Occipital lobe (tissue), 2 donors: ENCODE results near the gene CEP68. TPM values are rescaled to one million over a fixed set of nuclear protein-coding genes. Genes with fewer than 3 reads are reported as not detected.

ENCODE experiments used
- DNase-seq: peaks from one replicate; lab custom pipeline; 2025; lab: John Stamatoyannopoulos, UW
- total RNA-seq: library from RNA; depleted of rRNA; stranded (reverse); fragments of >200 nt; gene quantifications from one replicate; pipeline ENCODE4 v1.2.3, GENCODE V29; 2014

The CEP68 gene
- total RNA-seq, 1 donor from 2014 or later: 48.2 TPM

DNA sequence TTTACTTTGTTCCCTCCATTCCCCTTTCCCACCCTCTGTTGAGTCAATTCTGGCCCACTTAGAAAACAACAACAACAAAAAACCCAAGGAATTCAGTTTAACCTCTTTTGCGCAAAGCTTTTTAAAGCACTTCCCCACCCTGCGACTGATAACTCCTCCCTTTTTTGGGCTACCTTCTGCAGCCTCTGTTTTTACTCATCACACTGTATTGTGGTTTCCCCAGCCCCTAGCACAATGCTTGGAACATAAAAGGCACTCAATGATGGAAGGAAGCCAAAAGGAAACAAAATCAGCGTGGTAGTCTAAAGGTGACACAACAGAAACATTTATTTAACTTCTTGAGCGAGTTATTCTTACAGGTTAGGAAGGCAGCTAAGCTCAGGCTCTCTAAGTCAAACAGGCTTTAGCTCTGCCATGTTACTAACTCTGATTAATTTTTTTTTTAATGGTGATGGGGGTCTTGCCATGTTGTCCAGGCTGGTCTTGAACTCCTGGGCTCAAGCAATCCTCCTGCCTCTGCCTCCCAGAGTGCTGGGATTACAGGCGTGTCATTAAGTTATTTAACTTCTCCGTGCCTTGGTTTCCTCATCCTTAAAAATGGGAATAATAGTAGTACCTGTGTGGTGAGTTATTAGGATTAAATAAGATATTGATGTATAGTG is 1.3 kb downstream of the CEP68 start:
- no peak for DNase-seq

DNA sequence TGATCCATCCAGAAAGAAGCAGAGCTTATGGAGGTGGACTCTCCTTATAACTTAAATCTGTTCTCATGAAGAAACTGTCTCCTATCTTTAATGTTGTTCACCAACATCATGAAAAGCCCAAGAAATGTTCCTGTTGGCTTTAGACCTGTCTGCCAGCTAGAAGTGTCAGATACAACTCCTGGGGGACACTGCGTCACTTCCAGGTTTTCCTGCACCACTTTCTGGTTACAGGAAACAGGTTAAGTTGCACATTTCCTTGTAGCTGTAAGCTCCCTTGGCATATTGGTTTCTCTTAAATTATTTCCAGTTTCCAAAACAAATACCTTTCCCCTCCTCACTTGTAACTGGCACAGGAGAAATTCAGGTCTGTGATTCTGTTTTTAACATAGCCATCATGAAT is 2.9 kb downstream of the CEP68 start:
- no peak for DNase-seq

DNA sequence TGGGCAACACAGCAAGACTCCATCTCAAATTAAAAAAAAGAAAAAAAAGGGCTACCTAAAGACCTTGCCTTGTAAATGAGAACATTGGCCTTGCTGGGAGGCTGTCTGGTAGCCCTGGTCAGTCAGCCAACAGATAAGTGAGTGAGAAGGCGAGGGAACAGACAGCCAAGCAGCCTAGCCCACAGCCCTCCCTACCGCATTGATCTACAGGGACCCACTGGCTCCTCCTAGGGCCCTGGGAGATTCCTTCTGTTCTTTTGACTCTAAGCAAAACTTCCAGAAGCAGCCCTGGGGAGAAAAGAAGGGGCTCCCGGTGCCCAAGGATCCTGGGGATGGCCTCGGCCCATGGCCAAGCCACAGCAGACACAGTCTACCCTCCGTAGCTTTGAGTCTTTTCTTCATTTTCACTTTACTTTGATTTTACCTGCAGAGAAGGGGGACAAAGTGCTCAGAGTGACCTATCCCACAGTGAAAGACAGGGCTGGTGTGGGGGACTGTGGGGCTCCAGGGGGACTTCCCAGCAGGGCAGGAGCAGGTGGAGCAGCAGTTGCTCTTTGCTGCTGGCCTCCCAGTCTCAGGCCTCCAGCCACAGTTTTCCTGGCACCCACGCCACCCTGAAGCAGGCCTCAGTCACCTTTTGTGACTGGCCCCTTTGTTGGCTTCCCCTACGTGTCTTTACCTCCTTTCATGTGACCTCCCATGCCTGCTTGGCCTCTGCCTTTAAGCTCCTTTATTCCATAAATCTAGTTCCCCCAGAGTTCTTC is 5.1 kb downstream of the CEP68 start:
- DNase-seq: no peak

DNA sequence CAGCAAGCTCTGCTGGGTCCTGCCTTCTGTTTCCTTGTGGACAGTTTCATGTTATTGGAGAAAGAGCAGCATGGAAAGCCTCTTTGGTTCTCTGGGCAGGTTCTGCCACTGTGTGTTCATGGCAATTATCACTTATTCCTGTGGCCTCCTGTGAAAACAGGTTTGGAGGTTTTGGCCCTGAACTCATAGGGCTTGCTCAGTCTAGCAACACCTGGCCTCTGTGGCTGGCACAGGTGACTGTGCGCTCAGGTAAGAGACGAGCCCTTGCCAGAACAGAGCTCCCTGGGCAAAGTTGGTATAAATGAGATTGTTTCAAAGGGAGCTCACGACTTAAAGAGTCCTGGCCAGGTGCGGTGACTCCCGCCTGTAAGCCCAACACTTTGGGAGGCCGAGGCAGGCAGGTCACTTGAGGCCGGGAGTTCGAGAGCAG is 5.7 kb downstream of the CEP68 start:
- DNase-seq: no peak

DNA sequence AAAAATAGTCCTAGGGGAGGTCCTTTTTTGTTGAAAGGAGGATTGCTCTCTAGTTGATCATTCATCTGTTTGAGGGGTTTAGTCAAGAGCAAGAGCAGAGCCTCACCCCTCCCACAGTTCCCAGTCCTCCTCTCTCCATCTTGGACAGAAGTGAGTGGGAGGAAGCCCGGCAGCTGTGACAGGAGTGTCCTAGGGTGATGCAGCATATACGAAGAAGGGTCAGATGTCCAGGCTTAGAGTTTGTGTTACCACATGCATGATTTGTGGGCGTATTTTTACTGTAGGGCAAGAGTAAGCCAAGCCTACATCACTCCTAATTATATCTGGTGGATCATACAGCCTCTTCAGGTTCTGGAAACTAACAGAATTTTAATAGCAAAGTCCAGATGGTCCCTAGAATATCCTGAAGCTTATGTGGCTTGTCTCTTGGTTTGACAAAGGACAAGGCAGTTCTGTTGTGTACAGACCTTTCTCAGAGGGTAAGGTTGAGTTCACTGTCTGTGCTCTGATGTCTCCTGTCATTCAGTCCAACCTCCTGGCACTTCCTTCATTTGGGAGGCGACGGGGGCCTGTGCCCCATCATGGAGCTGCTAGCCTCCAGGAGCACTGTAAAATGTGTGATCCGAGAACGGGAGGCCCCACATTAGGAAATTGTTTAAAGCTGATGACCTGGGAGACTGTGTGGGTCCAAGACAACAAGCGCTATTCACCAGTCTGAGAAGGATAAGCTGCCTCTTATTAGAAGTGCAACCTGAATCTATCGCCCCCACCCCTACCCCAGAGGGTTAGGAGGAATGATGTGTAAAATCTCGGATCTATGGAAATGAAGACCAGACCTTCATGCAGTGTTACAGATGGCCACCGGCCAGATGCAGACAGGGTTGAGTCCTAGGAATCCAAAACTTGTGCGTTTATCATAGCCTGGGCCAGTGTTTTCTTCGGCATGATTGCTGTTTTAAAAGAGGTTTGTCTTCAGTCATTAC is 6.9 kb downstream of the CEP68 start:
- DNase-seq: no peak

DNA sequence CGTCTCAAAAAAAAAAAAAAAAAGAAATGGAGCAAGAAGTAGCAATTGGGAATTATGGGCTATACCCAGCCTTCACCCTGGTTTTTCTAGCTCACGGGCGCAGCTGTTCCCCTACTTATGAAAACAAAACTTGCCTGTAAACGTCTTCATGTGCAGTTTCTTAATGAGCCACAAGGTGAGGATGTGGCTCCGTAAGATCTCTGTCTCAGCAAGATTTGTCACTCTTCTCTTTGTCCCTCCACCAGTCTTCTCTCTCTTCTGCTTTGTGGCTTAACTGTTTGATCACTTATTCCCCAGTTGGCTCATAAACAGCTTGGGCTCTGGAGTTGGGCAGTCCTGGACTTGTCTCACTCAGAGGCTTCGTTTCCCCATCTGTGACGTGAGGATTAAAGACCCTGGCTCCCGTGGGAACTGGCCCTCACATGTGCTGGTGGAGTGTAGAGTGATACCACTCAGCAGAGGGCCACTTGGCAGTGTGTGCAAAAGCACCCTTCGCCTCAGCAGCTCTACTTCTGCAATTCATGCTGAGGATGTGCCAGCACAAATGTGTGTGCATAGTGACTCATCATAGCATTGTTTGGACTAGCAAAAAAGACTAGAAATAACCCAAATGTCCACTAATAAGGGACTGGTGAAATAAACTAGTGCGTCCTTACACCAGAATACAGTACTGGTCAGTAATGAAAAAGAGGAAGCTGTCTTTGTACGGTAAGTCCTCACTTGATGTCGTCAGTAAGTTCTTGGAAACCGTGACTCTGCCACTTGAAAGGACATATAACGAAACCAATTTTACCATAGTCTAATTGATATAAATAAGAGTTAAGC is 8.7 kb downstream of the CEP68 start:
- peak; percentile 68 for DNase-seq

DNA sequence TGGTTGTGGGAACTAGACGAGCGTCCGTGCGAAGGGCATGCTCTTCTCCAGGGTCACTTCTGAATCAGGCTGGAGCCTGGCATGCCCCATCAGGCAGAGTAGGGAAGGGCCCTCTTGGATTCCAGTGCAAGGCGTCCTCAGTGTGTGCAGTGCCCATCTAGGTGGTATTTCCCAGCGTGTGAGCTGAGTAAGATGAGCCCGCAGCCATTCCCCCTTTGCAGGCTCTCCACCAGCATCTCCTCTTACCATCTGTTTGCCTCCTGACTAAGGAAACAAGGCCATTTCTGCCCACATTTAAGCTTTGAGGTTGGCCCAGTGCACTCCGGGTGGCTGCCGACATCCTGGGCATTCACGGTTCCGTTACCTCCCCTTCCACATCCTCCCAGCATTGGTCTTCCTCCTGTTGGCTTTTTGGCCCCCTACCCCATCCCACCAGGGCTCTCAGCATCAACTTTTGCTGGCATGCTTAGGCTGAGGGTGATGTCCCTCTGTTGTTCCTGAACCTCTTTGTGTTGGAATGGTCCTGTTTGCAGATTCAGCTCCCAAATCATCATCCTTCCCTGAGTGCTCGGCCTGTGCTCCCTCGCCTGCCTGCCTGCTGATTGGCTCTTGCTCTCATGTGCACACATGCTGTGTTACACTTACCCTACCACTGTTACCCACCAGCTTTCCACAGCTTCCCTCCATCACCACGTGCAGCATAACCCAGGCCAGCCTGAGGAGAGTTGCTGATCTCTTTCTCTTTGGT is 11.8 kb downstream of the CEP68 start:
- DNase-seq: no peak

DNA sequence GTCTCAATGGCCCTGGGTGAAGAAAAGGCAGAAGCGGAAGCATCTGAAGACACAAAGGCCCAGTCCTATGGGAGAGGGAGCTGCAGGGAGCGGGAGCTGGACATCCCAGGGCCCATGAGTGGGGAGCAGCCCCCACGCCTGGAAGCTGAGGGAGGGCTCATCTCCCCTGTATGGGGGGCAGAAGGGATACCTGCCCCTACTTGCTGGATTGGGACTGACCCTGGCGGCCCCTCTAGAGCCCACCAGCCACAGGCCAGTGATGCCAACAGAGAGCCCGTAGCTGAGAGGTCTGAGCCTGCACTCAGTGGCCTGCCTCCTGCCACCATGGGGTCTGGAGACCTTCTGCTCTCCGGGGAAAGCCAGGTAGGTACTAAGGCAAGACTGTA is 13.2 kb downstream of the CEP68 start:
- no peak for DNase-seq

DNA sequence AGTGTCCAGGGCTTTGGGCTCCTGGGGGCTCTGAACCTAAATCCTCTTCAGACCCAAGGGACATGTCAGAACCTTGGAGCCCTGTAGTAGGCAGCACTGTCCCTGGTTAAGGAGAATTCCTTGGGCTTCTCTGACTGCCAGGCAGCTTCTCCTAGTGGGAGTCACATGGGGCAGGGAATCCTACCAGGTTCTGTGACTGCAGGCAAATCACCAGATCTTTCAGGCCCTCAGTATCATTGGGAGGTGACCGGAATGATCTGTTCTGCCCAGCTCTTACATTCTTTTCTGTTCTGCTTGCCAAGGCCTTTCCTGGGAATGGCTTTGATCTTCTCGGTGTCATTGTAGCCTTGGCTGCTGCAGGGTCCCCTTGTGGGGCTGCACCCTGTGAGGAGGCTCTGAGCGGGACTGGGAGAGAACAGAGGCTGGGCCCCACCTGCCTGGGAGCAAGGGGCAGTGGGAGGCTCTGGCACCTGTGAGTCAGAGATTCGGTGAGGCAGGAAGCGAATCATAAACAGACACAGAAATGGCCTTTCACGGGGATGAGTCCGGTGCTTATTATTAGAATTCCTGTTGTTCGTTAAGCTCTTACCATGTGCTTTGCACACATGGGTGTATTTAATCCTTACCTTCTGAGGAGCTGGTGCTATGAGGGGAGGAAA is 14.1 kb downstream of the CEP68 start:
- DNase-seq: no peak

DNA sequence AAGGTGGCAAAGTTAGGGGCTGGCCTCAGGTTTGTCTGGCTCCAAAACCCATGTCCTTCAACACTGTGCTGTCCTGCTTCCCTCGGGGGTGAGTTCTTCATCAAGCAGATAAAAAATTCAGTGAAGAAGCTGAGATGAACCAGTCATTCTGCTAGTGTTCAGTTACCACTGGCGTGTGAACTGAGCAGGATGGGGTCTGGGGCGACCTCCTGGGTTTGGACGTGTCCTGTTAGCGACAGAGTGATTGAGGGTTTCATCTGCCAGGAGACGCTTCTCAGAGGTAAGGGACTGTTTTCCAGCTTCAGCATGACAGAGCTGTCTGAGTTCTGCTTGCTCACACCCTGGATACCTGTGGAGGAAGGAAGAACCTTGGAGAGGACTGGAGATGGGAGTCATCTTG is 14.6 kb downstream of the CEP68 start:
- no peak for DNase-seq

DNA sequence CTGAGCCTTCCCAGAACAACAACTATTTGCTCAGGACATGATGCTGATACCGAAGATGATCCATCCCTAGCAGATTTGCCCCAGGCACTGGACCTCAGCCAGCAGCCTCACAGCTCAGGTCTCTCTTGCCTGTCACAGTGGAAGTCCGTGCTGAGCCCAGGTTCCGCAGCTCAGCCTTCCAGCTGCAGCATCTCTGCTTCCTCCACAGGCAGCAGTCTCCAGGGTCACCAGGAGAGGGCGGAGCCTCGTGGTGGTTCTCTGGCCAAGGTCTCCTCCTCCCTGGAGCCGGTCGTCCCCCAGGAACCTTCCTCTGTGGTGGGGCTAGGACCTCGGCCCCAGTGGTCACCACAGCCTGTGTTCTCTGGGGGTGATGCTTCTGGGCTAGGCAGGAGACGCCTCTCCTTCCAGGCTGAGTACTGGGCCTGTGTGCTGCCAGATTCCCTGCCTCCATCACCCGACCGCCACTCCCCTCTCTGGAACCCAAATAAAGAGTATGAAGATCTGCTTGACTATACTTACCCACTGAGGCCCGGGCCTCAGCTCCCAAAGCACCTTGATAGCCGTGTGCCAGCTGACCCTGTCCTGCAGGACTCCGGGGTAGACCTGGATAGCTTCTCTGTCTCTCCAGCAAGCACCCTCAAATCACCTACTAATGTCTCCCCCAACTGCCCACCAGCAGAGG is 15.4 kb downstream of the CEP68 start:
- DNase-seq: no peak

DNA sequence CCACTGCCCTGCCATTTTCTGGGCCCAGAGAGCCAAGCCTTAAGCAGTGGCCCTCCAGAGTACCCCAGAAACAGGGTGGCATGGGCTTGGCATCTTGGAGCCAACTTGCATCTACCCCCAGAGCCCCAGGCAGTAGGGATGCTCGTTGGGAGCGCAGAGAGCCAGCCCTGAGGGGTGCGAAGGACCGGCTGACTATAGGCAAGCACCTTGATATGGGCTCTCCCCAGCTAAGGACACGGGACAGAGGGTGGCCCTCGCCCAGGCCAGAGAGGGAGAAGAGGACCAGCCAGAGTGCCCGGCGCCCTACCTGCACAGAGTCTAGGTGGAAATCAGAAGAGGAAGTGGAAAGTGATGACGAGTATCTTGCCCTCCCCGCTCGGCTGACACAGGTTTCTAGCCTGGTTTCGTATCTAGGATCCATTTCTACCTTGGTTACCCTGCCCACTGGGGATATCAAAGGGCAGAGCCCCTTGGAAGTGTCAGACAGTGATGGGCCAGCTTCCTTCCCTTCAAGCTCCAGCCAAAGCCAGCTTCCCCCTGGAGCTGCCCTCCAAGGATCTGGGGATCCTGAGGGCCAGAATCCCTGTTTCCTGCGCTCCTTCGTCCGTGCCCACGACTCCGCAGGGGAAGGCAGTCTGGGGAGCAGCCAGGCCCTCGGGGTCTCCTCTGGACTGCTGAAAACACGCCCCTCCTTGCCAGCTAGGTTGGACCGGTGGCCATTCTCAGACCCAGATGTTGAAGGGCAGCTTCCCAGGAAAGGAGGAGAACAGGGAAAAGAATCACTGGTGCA is 16.2 kb downstream of the CEP68 start:
- DNase-seq: no peak

DNA sequence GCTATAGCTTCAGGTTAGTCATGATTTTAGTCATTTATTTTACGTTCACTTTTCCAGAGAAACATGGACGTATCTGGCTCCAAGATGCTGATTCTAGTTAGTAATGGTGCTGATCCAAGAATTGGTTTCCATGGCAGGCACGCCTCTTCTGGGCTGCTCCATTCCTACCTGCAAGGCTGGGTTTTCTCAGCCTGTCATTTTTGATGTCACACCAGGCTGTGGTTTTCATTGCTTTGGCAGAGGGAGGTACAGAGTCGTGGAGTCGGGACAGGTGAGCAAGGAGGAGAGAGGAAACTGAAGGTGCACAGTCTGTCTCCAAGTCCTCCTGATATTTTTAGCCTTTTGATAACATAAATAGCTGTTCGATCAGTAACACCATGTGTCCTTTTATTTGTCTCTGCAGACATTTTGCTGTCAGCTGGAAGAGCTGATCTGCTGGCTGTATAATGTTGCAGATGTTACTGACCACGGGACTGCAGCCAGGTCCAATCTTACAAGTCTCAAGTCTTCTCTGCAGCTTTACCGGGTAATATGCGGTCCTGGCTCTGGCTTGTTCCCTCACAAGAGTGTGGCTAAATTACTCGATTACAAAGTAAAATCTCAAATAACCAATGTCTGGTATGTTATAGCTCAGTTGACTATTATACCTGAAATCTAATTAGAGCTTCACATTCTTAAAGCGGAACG is 17.8 kb downstream of the CEP68 start:
- DNase-seq: no peak

DNA sequence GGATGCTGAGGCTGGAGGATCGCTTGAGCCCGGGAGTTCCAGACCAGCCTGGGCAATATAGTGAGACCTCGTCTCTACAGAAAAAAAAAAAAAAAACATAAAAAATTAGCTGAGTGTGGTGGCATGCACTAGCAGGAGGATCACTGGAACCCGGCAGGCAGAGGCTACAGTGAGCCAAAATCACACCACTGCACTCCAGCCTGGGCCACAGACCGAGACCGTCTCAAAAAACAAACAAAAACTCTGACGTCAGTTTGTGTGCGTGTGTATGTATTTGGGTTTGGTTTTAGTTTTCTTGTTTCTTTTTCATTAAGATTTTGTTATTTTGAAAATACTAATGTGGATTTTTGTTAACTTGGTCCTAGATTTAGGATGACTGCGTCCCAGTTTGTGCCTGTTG is 19.0 kb downstream of the CEP68 start:
- no peak for DNase-seq

DNA sequence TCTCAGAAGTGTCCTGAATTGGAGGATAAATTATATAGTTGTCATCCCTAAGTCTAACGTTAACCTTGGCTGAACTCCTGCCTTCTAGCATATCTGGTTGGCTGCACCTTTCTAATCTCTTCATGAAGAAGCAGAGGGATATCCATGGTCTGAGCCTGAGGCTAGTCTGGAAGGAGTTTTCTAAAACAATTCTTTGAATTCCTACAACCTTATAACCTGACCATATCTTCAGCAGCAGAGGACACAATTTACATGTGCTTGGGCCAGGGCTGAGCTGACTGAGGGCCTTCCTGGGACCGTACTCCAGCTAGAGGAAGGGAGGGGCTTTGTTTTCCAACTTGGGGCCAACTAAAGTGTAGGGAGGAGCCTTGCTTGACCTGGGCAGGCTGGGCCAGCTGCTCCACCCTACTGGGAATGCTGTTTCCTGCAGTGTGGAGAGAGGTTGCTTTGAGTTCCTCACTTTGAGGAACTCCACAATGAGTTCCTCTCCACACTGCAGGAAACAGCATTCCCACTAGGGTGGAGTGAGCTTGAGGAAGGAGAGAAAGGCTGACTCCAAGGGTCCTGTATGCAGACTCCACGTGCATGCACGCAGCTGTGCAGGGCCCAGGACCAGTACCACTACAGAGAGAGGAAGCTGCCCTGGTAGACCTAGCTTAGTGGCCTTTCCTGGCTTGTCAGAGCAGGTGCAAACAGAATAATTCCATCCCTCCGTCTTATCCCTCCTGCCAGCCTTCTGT is 19.6 kb downstream of the CEP68 start:
- DNase-seq: no peak

DNA sequence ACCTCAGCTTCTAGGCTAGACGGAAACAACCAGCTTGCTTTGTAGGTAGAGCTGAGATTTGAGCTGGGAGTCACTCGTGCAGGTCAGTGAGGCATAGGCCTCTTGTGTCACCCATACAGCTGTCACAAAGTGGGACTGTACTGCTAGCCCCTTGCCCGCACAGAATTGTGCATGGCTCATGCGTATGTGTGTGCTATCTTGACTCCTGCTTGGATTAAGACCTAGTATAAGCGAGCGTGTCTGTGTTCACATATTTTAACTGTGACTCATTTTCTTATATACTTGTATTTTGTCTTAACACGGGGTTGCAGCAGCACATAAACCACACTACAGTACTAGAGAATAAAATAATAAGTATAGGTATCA is 20.1 kb downstream of the CEP68 start:
- DNase-seq: no peak

DNA sequence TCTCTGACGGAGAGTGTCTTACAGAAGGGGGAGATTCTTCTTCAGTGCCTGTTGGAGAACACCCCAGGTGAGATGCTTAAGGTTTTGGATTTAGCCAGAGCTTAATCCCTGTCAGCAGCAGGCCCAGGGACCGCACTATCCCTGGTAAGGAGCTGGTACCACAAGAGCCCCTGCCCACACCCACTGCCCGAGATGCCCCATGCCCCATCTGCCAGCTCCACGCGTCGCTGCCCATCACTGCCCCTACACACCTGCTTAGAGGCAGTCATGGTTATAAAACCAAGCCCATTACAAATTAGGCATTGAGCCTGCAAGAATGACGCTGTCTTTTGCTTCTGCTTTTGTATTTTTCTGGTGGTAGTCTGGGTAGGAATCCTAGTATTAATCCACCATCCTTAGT is 21.7 kb downstream of the CEP68 start:
- DNase-seq: no peak
